HG02938 (cell line): ENCODE data around the gene CAMTA2.
A peak's percentile ranks its signal among the peaks of the same experiment; 100 is the strongest.

ENCODE experiments used
- ATAC-seq: cut with Tn5 transposase; IDR thresholded peaks from one replicate; pipeline ENCODE4 v1.9.1; 2021; ENCODE audit warnings: mild to moderate bottlenecking, moderate library complexity; ENCODE audit not compliant: unreplicated experiment

CAMTA2 gene

DNA sequence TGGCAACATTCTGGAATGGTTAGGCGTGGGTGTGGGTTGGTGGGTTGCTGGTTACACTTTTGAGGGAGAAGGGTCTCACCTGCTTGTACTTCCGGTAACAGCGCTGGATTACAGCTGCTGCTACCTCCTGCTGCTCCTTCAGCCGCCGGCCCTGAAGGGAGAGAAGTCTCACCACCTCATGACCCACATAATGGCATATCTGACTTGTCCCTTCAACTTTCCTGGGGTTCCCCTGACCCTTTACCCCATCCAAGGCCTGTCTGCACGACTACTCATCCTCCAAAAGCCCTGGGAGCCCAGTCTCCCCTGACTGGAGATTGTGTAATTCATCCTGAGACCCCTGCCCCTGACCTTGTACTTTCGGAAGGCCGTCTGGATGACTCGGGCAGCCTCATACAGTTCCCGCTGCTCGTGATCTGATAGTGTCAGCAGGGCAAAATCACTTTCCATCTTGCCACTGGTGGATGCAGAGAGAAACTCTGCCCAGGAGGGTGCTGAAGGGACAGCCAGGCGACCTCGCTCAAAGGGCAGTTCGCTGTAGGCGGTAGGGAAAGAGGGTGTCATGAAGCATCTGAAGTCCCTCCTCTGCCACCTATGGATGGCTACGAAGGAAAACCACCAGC is 17.8 kb downstream of the CAMTA2 start:
- no peak for ATAC-seq

DNA sequence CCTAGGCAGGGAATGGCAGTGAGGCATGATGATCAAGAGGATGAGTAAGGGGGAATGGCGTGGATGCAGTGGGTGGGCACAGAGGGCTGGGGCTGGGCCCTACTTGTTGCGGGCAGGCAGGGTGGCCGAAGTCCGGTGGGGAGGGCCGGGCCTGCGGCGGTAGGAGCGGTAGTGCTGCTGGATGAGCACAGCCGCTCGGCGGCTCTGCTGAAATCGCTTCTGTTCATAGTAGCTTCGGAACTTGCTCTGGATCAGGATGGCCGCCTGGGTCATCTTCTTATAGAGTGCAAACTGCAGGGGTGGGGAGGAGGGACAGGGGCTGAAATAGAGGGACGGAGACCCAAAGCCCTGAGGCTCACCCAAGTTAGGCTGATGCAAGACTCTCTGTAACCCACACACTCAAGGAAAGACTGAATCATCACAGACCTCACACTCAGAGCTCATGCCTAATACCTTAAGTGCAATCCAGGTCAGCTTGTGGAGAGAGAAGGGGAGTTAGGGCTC is 18.4 kb downstream of the CAMTA2 start:
- no peak for ATAC-seq

DNA sequence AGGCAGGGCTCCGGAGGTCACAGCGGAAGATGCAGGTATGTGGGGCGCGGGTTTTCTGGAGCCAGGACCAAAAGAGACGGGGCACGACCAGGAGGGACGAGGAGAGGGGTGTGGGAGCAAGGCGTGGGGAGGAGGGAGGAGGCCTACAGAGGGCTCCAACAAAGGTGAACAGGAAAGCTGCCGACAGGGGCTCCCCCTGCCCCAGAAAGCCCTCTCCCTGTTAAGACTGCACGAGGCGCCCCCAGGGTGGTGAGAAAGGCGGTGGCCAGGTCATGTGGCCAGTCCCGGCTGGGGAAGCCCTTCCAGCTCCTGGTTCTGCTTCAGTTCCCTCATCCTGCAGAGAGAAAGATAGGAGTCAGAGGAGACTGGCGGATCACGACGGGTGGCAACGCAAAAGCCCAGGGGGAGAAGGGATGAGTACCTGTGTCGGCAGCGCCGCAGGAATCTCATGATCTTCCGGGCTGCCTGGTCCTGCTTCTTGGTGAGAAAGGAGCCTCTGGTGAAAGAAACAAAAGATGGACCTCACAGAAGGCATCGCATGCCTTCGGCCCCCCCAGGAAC is 18.9 kb downstream of the CAMTA2 start:
- no peak for ATAC-seq

DNA sequence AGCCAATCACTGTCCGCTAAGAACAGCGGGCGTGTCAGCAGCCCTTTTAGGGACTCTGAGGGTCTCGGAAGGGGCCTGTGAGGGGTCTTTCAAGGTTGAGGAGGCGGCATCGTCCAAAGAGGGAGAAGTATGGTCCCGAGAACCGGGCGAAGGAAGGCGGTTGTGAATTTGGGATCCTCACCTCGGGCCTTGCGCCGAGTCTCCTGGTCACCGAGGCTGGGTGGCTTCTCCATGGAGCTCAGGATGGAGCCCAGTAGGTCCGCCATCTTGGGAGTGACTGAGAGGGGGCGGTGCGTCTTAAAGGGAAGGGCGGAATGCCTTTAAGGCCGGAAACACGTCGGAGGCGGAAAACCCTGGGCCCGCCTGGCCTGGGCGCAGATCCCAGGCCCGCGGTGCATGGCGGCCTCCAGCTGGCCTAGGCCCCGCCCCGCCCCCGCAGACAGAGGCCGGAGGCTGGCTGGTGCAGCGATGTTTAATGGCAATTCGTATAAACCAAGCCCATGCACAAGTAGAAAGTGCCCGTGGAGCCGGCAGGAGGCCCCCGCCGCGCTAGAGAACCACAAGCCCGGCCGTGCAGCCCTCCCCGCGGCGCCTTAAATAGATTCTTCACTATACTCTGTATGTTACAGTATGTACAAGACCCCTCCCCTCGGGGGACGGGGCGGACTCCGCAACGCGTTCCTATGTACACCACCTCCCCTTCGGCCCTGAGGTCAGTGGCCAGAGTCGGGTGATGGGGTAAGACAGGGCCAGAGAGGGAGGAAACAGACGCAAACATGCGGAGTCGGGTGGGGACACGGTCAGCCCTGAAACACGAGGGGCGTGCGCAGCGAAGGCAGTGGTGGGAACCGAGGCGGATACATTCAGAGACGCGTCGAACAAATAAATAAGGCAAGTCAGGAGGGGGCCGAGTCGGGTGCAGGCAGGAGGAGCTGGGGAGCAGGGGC is 19.7 kb downstream of the CAMTA2 start, which contains the start of gene SPAG7:
SPAG7 (minus strand) TSS at position 279 of the 947 bp plus-strand sequence; CDS start at position 266, 13 bp downstream.
- ATAC-seq = peak; percentile 40

DNA sequence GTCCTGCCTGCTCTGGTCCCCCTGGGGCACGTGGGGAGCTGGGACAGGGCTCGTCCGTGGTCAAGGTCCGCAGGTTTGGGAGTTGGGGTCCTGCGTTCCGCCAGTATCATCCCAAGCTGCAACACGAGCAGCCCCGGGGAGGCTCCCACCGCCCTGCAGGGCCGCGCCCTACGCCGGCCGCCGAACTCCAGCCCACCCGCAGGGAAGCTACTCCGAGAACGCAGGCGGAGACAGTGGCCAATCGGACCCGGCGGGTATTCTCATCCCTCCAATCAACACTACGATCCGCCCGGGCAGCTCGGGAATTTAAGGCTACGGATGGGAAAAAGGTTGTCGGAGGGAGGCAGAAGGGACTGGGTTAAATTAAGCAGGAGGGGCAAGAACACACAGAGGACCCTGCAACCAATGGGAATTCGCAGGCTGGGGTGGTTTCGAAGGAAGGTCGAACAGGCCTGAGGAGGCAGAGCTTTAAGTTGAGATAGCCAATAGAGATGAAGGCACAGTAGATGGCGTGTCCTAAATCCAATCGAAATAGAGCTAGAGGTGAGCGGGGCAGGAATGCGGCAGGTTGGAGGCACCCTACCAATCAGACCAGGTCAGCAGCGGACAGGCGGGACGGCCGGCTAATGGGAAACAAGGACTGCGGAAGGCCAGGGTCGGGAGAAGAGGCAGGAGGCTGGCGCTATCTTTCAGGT is 20.5 kb downstream of the CAMTA2 start:
- ATAC-seq = peak; percentile 79

DNA sequence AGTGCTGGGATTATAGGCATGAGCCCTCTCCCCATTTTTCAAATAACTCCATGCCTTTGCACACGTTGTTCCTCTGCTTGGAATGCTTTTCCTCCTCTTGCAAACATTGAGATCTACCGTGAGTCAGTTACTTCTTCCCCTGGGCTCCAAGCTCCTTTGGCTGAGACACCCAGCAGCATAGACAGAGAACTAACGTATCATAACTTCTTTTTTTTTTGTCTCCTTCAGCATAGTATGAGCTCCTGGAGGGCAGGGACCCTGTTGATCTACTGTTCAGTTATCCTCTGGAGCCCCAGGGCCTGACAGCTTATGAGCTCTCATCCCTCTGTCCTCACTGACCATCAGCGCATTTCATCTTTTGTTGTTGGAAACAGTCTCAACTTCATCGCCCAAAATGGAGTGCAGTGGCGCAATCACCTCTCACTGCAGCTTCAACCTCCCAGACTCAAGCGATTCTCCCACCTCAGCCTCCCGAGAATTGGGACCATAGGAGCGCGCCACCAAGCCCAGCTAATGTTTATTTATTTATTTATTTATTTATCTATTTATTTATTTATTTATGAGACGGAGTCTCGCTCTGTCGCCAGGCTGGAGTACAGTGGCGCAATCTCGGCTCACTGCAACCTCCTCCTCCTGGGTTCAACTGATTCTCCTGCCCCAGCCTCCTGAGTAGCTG is 22.0 kb downstream of the CAMTA2 start:
- ATAC-seq = no peak

DNA sequence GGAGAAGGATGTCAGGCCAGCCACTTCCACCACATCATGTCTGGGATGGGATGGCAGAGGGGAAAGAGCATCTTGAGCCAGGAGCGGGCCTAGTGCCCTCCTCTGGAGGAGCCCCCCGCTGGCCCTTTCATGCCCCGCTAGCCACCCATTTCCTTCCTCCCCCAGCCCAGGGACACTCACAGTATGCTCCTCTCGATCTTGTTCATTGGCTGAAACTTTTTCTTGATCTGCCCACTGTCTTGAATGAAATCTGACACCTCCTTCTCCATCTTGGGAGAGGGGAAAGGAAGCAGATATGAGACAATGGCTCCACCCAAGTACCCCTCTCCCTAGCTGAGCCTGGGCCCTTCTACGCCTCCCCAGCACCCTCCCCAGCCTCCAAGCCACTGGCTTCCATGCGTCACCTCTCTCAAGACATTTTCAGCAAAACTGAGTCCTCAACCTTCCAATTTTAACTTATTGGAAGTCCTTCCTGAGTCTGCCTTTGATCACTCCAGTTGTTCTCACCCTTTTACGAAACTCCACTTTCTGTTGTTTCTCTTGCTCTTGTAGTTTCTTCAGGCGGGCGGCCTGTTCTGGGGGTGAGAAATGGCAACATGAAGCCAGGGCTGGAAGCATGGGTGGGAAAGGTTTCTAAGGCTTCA is 27.1 kb downstream of the CAMTA2 start:
- no peak for ATAC-seq

DNA sequence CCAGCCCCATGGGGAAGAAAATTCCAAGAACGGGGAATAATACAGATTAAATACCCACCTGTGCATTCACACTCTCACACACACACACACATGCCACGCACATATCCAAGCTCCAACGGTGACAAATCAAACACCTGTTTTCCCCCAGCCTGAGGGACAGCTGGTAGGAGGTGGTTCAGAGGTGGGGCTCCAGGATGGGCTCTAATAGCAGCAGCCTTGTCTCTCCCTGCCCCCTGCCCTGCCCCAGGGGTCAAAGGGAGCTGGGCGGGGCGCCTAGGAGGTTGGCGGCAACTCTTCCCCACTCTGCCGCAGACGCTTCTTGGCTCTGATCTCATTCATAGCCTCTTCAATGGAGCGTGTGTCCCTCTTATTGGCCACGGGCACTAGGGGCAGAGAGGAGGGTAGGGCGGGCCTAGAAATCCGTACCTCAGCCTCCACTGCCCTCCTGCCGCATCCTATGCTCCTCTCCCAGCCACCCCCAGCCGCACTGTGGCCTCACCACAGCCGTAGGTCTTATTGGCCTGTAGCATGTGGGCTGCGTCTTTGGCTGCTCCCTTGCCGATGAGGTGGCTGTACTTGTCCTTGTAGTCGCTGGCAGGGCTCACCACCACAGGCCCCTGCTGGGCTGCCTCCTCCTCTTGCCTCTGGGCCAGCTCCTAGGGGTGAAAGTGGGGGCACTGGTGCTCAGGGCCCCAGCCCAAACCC is 28.1 kb downstream of the CAMTA2 start:
- no peak for ATAC-seq

DNA sequence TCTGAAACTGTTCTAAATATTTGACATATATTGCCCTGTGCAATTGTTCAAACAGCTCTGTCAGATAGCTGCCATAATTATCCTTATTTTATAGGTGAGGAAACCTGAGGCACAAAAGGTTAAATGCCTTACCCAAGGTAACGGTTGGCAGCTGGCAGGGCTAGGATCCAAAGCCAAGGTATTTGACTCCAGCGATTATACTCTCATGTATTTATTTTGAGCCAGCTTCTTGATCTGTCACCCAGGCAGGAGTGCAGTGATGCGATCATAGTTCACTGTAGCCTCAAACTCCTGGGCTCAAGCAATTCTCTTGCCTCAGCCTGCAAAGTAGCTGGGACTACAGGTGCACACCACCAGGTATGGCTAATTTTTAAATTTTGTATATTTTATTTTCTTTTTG is 29.4 kb downstream of the CAMTA2 start:
- no peak for ATAC-seq

DNA sequence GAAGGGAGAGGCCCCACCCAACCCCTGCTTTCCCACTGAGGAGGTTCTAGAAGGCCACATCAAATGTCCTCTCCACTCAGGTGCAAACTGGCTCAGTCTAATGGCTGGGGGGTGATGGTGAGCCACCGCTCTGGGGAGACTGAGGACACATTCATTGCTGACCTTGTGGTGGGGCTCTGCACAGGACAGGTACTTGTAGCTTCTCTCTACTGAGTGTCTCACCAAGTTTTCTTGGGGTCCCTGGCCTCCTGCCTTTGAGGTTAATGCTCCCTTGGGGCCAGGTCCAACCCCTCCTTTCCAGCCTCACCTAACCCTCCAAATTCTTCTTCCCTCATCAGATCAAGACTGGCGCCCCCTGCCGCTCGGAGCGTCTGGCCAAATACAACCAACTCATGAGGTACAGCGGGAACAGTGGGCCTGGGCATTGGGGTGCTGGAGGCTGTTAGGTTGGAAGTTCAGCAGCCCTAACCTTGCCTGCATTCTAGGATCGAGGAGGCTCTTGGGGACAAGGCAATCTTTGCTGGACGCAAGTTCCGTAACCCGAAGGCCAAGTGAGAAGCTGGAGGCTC is 30.9 kb downstream of the CAMTA2 start:
- no peak for ATAC-seq

DNA sequence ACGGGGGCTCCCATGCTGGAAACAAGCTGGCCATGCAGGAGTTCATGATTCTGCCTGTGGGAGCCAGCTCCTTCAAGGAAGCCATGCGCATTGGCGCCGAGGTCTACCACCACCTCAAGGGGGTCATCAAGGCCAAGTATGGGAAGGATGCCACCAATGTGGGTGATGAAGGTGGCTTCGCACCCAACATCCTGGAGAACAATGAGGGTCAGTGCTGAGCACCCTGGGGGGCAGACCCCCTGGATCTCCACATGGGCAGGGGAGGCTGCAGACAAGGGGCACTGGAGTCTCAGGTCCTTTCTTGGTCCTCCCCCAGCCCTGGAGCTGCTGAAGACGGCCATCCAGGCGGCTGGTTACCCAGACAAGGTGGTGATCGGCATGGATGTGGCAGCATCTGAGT is 32.4 kb downstream of the CAMTA2 start:
- ATAC-seq = no peak

DNA sequence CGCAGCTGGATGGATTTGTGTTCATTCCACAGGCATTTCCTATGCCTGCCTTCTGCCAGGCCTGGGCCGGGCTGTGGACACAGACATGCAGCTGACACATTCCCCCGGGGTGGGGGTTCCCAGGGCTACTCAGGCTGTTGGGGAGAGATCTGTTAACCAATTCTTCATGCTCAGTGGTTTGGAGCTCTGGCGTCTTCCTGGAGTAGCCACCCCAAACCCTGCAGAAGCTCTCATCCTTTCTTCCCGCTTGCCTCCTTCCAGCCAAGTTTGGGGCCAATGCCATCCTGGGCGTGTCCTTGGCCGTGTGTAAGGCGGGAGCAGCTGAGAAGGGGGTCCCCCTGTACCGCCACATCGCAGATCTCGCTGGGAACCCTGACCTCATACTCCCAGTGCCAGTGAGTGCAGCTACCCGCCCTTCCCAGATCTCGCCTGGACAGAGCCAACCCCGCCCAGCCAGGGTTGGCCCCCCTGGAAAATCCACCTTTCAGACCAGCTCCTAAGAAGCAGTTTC is 34.0 kb downstream of the CAMTA2 start:
- ATAC-seq = no peak

DNA sequence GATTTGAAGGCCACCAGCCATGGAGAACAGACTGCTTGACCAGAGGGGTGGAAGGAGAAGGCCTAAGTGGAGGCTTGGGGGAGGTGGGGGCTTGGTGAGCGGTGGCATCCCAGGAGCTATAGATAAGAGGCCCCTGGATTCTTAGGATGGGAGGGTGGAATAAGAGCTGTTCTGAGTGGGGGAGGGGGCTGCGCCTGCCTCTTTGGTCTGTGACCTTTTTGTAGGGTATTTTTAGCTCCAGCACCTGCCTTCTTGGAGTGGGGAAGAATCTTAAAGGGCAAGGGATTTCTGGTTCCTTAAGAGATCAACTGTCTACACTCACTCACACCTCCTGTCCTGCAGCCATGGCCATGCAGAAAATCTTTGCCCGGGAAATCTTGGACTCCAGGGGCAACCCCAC is 36.0 kb downstream of the CAMTA2 start:
- ATAC-seq = no peak

DNA sequence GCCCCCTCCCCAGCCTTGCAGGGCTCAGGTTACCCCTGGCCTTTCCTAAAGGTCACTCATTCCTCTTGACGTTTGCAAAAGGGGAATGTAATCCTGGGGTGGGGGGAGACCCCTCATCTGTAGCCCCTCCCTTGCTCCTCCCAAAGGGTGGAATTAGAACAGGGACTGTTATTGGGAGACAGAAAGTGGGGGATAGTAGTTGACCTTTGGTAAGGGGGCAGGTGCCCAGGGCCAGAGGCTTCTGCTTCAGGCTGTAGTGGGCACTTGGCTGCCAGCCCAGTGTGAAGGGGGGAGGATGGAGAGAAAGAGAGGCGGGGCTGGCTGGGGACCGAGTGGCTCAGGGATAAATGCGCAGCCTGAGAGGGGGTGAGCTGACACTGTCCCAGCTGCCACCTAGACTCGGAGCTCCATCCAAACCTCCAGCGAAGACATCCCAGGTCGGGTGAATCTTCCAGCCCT is 36.7 kb downstream of the CAMTA2 start, which contains the start of gene ENO3:
ENO3 (plus strand) TSS at position 374 of the 459 bp plus-strand sequence. CDS start 711 bp downstream, outside the sequence.
- no peak for ATAC-seq

DNA sequence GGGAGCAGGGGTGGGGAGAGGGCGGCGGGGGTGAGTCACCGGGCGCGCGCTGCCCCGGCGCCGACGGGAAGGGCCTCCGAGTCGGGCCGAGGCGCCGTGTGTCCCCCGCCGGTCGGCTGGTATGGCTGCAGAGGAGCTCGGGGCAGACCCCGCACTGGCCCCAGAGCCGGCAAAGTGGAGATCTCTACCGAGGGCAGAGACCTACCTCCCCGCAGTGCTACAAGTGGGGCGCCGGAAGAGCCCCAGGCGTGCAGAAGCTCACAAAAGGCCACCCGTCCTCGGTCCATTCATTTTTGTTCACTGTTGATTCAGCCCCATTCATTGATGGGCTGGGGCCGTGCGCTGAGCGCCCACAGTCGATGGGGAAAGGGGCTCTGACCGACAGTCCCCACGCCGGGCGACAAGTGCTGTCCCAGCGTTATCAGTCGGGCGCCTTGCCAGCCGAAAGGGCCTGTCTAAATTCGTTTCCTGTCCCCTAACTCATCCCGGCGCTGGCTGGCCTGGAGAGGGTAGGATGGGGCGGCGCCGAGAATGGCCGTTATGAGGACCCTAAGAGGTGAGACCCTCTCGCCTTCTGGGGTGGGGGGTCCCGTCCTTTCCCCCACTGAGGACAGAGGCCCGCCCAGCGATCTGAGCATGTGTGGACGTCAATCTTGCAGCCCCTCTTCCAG is 37.3 kb downstream of the CAMTA2 start:
- peak; percentile 3 for ATAC-seq

DNA sequence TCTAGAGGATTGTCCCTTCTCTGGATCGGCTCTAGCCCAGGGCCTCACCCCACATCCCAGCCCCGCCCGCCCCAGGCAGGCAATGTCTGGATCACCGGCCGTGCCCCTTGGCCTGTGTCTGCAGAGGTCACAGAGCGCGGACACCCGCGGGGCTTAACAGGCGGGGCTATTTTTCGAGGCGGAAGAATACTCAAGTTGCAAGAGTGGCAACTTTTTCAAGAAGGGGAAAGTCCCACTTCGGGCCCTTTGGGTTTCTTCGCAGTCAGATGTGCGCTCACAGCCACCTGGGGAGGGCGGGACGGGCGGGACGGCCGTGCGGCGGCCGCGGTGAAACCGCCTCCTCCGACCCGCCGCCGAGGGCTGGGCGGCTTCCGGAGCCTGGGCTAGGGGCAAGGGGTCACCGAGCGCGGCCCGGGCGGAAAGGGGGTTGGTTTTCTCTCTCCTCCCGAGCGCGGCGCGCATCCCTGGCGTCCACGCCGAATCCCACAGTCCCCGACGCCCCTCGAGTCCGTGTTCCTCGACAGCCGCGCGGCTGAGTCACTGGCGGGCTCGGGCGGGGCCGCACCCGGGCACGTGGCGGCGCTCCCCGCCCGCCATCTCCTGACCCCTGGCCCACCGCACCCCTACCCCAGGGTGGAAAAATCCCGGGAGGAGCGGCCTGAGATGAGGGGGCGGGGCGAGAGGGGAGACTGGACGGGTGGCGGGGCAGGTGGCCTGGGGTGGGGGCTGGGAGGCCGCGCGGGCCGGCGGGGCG is 38.0 kb downstream of the CAMTA2 start:
- ATAC-seq = peak; percentile 9

DNA sequence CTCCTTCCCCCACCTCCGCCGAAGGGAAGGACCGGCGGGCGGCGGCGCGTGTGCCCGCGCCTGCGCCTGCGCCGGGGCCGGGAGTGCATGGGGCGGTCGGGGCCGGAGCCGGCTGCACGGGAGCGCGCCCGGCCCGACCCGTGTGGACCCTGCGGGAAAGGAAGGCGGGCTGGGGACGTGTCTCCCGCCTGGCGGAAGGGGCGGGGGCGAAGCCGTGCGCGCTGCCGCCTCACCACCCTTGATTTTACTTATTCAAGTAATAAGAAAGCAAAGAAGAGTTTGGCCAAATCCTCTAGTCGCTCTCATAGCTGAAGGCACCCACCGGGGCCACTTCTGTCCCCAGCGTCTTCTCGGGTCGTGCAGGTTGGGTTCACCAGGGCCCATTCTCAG is 38.5 kb downstream of the CAMTA2 start:
- peak; percentile 18 for ATAC-seq
